Glomerular visceral epithelial cell (primary cell): ENCODE data around the gene CARD10.

Source experiments
- DNase-seq: peaks from one replicate; pipeline ENCODE4 v3.0.0-alpha.2; 2016; ENCODE audit errors: extremely low spot score

The CARD10 gene

GRCh38 chr22:37519268-37520195, at the start of gene CARD10:
Gene CARD10, minus strand, starts transcription at chr22:37519415. Its CDS starts 215 bp downstream, at chr22:37519200.
- peak; percentile 70 for DNase-seq

GRCh38 chr22:37568448-37569008, 49.3 kb upstream of the CARD10 start:
- no peak for DNase-seq

GRCh38 chr22:37568012-37568411, 48.8 kb upstream of the CARD10 start:
- DNase-seq: no peak

- DNase-seq: peak; percentile 80
Measured at GRCh38 chr22:37566903-37567798, 47.9 kb upstream of the CARD10 start.

GRCh38 chr22:37566329-37566837, 47.2 kb upstream of the CARD10 start:
- no peak for DNase-seq

GRCh38 chr22:37565830-37566229, 46.6 kb upstream of the CARD10 start:
- DNase-seq: no peak

- DNase-seq: no peak
Measured at GRCh38 chr22:37564111-37564711, 45.0 kb upstream of the CARD10 start.

- DNase-seq: peak; percentile 95
Measured at GRCh38 chr22:37563153-37564081, 44.2 kb upstream of the CARD10 start.

- DNase-seq: no peak
Measured at GRCh38 chr22:37562049-37562875, 43.0 kb upstream of the CARD10 start.

- peak; percentile 91 for DNase-seq
Measured at GRCh38 chr22:37561212-37562048, 42.2 kb upstream of the CARD10 start.

GRCh38 chr22:37560608-37561211, 41.5 kb upstream of the CARD10 start:
- DNase-seq: peak; percentile 80

- peak; percentile 70 for DNase-seq
Measured at GRCh38 chr22:37559901-37560607, 40.8 kb upstream of the CARD10 start, which contains the start of gene CDC42EP1. Gene CDC42EP1, plus strand, starts transcription at chr22:37560480. Its CDS starts 5,870 bp downstream, at chr22:37566350.

GRCh38 chr22:37559521-37559900, 40.3 kb upstream of the CARD10 start:
- no peak for DNase-seq

GRCh38 chr22:37558815-37559214, 39.6 kb upstream of the CARD10 start:
- DNase-seq: no peak

GRCh38 chr22:37557321-37558001, 38.2 kb upstream of the CARD10 start:
- peak; percentile 66 for DNase-seq

- DNase-seq: no peak
Measured at GRCh38 chr22:37556710-37557109, 37.5 kb upstream of the CARD10 start.

GRCh38 chr22:37555029-37555428, 35.8 kb upstream of the CARD10 start:
- no peak for DNase-seq
